Keratinocyte (primary cell): ENCODE measurements around the gene MRPL43. TPM values are rescaled to one million over a fixed set of nuclear protein-coding genes. Genes with fewer than 3 reads are reported as not detected.

Experiments
- DNase-seq: peaks from one replicate; pipeline ENCODE4 v3.0.0-alpha.2; 2011; ENCODE audit warnings: low read depth, missing footprints, low spot score
- FAIRE-seq: peaks from 2 replicates; lab custom pipeline; 2011; peaks lifted over from hg19 to GRCh38; lab: Jason Lieb, UNC
- H2AFZ ChIP-seq: 2 replicates; pipeline ENCODE4 v1.6.0; 2012; ENCODE audit warnings: low read length, control low read depth, inconsistent platforms; ENCODE audit not compliant: control insufficient read depth
- H3K27ac ChIP-seq: 2 replicates; pipeline ENCODE4 v1.5.1; 2011; ENCODE audit warnings: low read length; ENCODE audit not compliant: control insufficient read depth, insufficient read depth
- H3K27me3 ChIP-seq: 3 replicates; pipeline ENCODE4 v1.6.0; 2011; ENCODE audit warnings: low read length; ENCODE audit not compliant: control insufficient read depth, insufficient read depth; ENCODE audit errors: extremely low read depth
- H3K36me3 ChIP-seq, 2 experiments: 2 replicates in 1 of 2; 3 replicates in 1 of 2; pipeline ENCODE4 v1.5.1; 2011; ENCODE audit warnings: low read length in 2 of 2, mild to moderate bottlenecking in 1 of 2; ENCODE audit not compliant: control insufficient read depth in 2 of 2, insufficient read depth in 2 of 2; ENCODE audit errors: extremely low read depth in 1 of 2
- H3K4me1 ChIP-seq: 3 replicates; pipeline ENCODE4 v1.5.1; 2011; ENCODE audit warnings: low read length; ENCODE audit not compliant: control insufficient read depth, insufficient read depth; ENCODE audit errors: extremely low read depth
- H3K4me2 ChIP-seq: 3 replicates; pipeline ENCODE4 v1.6.0; 2011; ENCODE audit warnings: low read depth, low read length; ENCODE audit not compliant: control insufficient read depth, insufficient read depth; ENCODE audit errors: extremely low read depth
- H3K4me3 ChIP-seq, 3 experiments: fragments of 200-600 bp in 1 of 3; sonication (generic) in 1 of 3; 2 replicates in 2 of 3; 3 replicates in 1 of 3; pipeline ENCODE4 v1.5.1; 2011 to 2016; ENCODE audit warnings: low read length in 3 of 3, mild to moderate bottlenecking in 3 of 3, control low read depth in 2 of 3, inconsistent platforms in 1 of 3, low read depth in 1 of 3, mixed read lengths in 1 of 3, mixed run types in 1 of 3, moderate library complexity in 1 of 3; ENCODE audit not compliant: control insufficient read depth in 2 of 3, insufficient read depth in 2 of 3; ENCODE audit errors: extremely low read depth in 1 of 3
- H3K79me2 ChIP-seq: 2 replicates; pipeline ENCODE4 v1.6.0; 2012; ENCODE audit warnings: low read length; ENCODE audit not compliant: control insufficient read depth, insufficient read depth
- H3K9ac ChIP-seq: 3 replicates; pipeline ENCODE4 v1.6.0; 2011; ENCODE audit warnings: low read length; ENCODE audit not compliant: control insufficient read depth, insufficient read depth; ENCODE audit errors: extremely low read depth
- H3K9me1 ChIP-seq: 3 replicates; pipeline ENCODE4 v1.6.0; 2011; ENCODE audit warnings: low read length; ENCODE audit not compliant: control insufficient read depth, insufficient read depth; ENCODE audit errors: extremely low read depth
- H3K9me3 ChIP-seq: 2 replicates; pipeline ENCODE4 v1.5.1; 2012; ENCODE audit warnings: low read depth, low read length; ENCODE audit not compliant: control insufficient read depth
- H4K20me1 ChIP-seq: 3 replicates; pipeline ENCODE4 v1.6.0; 2011; ENCODE audit warnings: low read length; ENCODE audit not compliant: control insufficient read depth, insufficient read depth; ENCODE audit errors: extremely low read depth
- CTCF ChIP-seq, 3 experiments: IDR thresholded peaks in 1 of 3; conservative IDR thresholded peaks in 1 of 3; optimal IDR thresholded peaks in 1 of 3; 2 replicates in 2 of 3; 3 replicates in 1 of 3; pipeline versions ENCODE3 to v1.5.1; 2011; ENCODE audit warnings: low read length in 3 of 3, mild to moderate bottlenecking in 3 of 3, moderate library complexity in 2 of 3, control low read depth in 1 of 3, inconsistent platforms in 1 of 3; ENCODE audit not compliant: insufficient read depth in 2 of 3; ENCODE audit errors: extremely low read depth in 1 of 3
- EZH2 ChIP-seq: IDR thresholded peaks from one replicate; pipeline ENCODE4 v1.6.1; 2012; ENCODE audit warnings: inconsistent platforms, mild to moderate bottlenecking, low read length, moderate library complexity
- dilution Hi-C: fragments of 300-500 bp; cut with MboI; formaldehyde crosslinking; loops from one replicate; pipeline ENCODE4 v1.7.0; 2020; ENCODE audit warnings: low sequenced_read_pairs; ENCODE audit not compliant: extremely low pct_ligation_motif_present
- polyA plus RNA-seq, 5 experiments: library from polyadenylated mRNA; depleted of rRNA in 3 of 5; stranded (reverse) in 3 of 5; stranded (forward) in 1 of 5; unstranded in 1 of 5; fragments of >200 nt; gene quantifications; 1 replicate in 1 of 5; 2 replicates in 3 of 5; 3 replicates in 1 of 5; pipeline versions ENCODE4 v1.2.1 to v1.2.3, GENCODE V29; 2011 to 2012; ENCODE audit warnings: missing spikeins in 2 of 5, low read depth in 1 of 5, low replicate concordance in 1 of 5

MRPL43 gene
- polyA plus RNA-seq, 1 donor (not counting 4 experiments of a cell fraction or from before 2014, with no cell fraction given): 71.1 TPM

DNA sequence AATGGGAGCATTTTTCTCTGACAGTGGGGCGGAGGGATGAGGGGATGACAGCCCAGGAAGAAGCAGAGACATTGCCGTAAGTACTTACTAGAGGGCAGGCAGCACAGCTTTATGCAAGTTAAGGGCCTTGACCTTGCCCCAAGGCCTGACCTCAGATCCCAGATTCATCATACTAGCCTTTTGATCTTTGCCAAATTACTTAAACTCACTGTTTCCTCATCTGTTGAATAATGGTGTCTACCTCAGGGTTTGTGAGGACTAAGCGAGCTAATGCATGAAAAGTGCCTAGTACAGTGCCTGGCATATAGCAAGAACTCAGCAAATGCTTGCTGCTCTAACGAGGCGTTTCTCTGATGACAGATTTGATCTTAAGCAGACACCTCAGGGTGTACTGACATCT, 21.5 kb downstream of the MRPL43 start:
- FAIRE-seq: no peak
- no peak overlapping the region for H3K27ac ChIP-seq
- TF ChIP-seq CTCF (optimal IDR thresholded peaks at IDR 0.05 in 1 of 3, IDR thresholded peaks at IDR 0.05 in 1 of 3, conservative IDR thresholded peaks at IDR 0.05 in 1 of 3; ENCODE audit: extremely low read depth in 1 of 3, insufficient read depth in 2 of 3, low read length in 3 of 3): no peak
- no peak for TF ChIP-seq EZH2
- H3K4me1 ChIP-seq: no peaks in the 10 kb centered on the region
- no peaks in the 10 kb centered on the region for H3K9me3 ChIP-seq
- H4K20me1 ChIP-seq: no peaks in the 10 kb centered on the region
- H3K9ac ChIP-seq: no peak overlapping the region
- no peak overlapping the region for H3K4me2 ChIP-seq
- dilution Hi-C loops: no loop called here
- H3K79me2 ChIP-seq: no peaks in the 10 kb centered on the region
- H3K4me3 ChIP-seq: no peak overlapping the region
- no peak for DNase-seq
- no peak overlapping the region for H2AFZ ChIP-seq
- no peaks in the 10 kb centered on the region for H3K27me3 ChIP-seq
- H3K9me1 ChIP-seq: peaks cover 2% of the 10 kb centered on the region
- H3K36me3 ChIP-seq: peaks cover 0 to 10% of the 10 kb centered on the region in 2 experiments

- H3K4me3 ChIP-seq: no peak overlapping the region
- H3K9me3 ChIP-seq: no peaks in the 10 kb centered on the region
- no peaks in the 10 kb centered on the region for H3K79me2 ChIP-seq
- FAIRE-seq (no peak), DNase-seq (no peak)
- H3K4me2 ChIP-seq: no peak overlapping the region
- H3K27me3 ChIP-seq: no peaks in the 10 kb centered on the region
- H4K20me1 ChIP-seq: no peaks in the 10 kb centered on the region
- dilution Hi-C loops: no loop called here
- H3K36me3 ChIP-seq: peaks cover 0 to 10% of the 10 kb centered on the region in 2 experiments
- TF ChIP-seq EZH2: no peak
- no peak for TF ChIP-seq CTCF (optimal IDR thresholded peaks at IDR 0.05 in 1 of 3, IDR thresholded peaks at IDR 0.05 in 1 of 3, conservative IDR thresholded peaks at IDR 0.05 in 1 of 3; ENCODE audit: extremely low read depth in 1 of 3, insufficient read depth in 2 of 3, low read length in 3 of 3)
- H3K4me1 ChIP-seq: no peaks in the 10 kb centered on the region
- H2AFZ ChIP-seq: no peak overlapping the region
- no peak overlapping the region for H3K9ac ChIP-seq
- H3K27ac ChIP-seq: no peak overlapping the region
- no peaks in the 10 kb centered on the region for H3K9me1 ChIP-seq
Measured at GRCh38 chr10:100963826-100964225, 23.5 kb downstream of the MRPL43 start.
